GM23248 (cell line): ENCODE measurements around the gene ZNF668.

Source experiments
- EZH2 ChIP-seq: fragments of 200-600 bp; sonication (generic); IDR thresholded peaks from 2 replicates; pipeline ENCODE4 v1.6.1; 2018; ENCODE audit warnings: antibody characterized with exemption, mild to moderate bottlenecking; ENCODE audit not compliant: insufficient read depth, poor library complexity, severe bottlenecking
- EZH2phosphoT487 ChIP-seq: fragments of 200-600 bp; sonication (generic); IDR thresholded peaks from 2 replicates; pipeline ENCODE4 v1.6.1; 2018; ENCODE audit warnings: antibody characterized with exemption, moderate library complexity, mild to moderate bottlenecking, low read depth; ENCODE audit not compliant: insufficient read depth

DNA sequence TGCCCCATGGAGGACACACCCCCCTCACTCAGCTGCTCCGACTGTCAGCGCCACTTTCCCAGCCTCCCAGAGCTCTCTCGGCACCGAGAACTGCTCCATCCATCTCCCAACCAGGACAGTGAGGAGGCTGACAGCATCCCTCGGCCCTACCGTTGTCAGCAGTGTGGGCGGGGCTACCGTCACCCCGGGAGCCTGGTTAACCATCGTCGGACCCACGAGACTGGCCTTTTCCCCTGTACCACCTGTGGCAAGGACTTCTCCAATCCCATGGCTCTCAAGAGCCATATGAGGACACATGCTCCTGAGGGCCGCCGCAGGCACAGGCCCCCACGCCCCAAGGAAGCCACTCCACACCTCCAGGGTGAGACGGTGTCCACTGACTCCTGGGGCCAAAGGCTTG lies 2.3 kb upstream of the ZNF668 start:
- TF ChIP-seq EZH2 (no peak), EZH2phosphoT487 (no peak)
